ACC112 (cell line): ENCODE results near the gene HINT2.

ENCODE experiments used
- H2AFZ ChIP-seq: fragments of 200-600 bp; sonication (generic); one replicate; pipeline ENCODE4 v1.6.0; 2017; ENCODE audit warnings: antibody characterized with exemption, low read length; ENCODE audit not compliant: unreplicated experiment
- H3K27ac ChIP-seq: fragments of 200-600 bp; sonication (generic); 2 replicates; pipeline ENCODE4 v1.5.1; 2014; ENCODE audit warnings: low read depth, mild to moderate bottlenecking, antibody characterized with exemption, low read length, moderate library complexity
- H3K27me3 ChIP-seq: fragments of 200-600 bp; sonication (generic); 2 replicates; pipeline ENCODE4 v1.6.1; 2014; ENCODE audit warnings: mild to moderate bottlenecking, antibody characterized with exemption, low read length, moderate library complexity, mixed read lengths; ENCODE audit not compliant: insufficient read depth
- H3K36me3 ChIP-seq: fragments of 200-600 bp; sonication (generic); 2 replicates; pipeline ENCODE4 v1.6.1; 2016; ENCODE audit warnings: mild to moderate bottlenecking, antibody characterized with exemption, low read length, moderate library complexity, mixed read lengths; ENCODE audit not compliant: insufficient read depth
- H3K4me1 ChIP-seq: fragments of 200-600 bp; sonication (generic); one replicate; pipeline ENCODE4 v1.6.1; 2016; ENCODE audit warnings: low read length, mixed read lengths; ENCODE audit not compliant: insufficient read depth, unreplicated experiment, control insufficient read depth
- H3K4me3 ChIP-seq: fragments of 200-600 bp; sonication (generic); 2 replicates; pipeline ENCODE4 v1.5.1; 2014; ENCODE audit warnings: mild to moderate bottlenecking, low read depth, low read length
- H3K79me2 ChIP-seq: fragments of 200-600 bp; sonication (generic); one replicate; pipeline ENCODE4 v1.6.0; 2016; ENCODE audit warnings: low read length; ENCODE audit not compliant: control insufficient read depth, unreplicated experiment, insufficient read depth

Gene HINT2

GRCh38 chr9:35827486-35827885, 12.6 kb upstream of the HINT2 start:
- Histone ChIP-seq H3K4me3 (no peak overlapping the region; the same call in 1 of the 2 replicates), H3K27ac (no peak overlapping the region), H2AFZ (no peak overlapping the region), H3K27me3 (no peaks in the 10 kb centered on the region), H3K36me3 (no peaks in the 10 kb centered on the region), H3K79me2 (no peaks in the 10 kb centered on the region), H3K4me1 (peaks cover 14% of the 10 kb centered on the region)

DNA sequence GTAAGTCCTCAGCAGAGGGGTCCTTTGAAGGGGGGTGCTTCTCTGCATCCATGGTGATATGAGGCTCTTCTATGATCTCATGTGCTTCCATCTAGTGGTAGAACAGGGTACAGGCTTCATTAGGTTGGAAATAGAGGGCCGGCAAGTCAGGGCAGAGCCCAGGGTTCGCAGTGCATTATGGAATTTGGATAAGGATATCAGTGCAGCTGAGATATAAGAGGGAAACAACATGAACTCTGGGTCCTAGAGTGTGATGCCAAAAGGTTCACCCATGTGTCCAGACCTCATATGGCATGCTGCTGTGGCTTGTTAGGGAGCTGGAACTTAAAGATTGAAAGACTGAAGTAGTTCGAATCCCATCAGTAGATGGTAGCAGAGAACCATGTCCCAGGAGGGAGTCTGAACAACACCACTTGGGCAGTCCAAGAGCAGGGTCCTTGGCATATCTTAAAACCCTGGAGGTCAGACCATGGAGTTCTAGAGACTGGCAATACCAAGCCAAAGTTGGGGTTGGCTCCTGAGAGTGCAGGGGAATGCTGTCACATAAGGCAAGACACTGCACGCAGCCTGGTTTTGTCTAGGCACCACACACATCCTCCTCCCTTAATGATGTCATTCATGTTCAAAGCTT, 11.3 kb upstream of the HINT2 start:
- Histone ChIP-seq H3K27me3 (no peaks in the 10 kb centered on the region), H3K4me1 (peaks cover 14% of the 10 kb centered on the region), H3K27ac (no peak overlapping the region), H3K36me3 (no peaks in the 10 kb centered on the region), H3K79me2 (no peaks in the 10 kb centered on the region), H2AFZ (peak overlapping the region; percentile 58), H3K4me3 (no peak overlapping the region)

- Histone ChIP-seq H3K4me3 (no peak overlapping the region), H3K36me3 (no peaks in the 10 kb centered on the region), H3K27me3 (no peaks in the 10 kb centered on the region), H3K79me2 (no peaks in the 10 kb centered on the region), H2AFZ (no peak overlapping the region), H3K4me1 (peaks cover 8% of the 10 kb centered on the region), H3K27ac (no peak overlapping the region)
These were observed 8.1 kb upstream of the HINT2 start for GRCh38 chr9:35822926-35823325.

DNA sequence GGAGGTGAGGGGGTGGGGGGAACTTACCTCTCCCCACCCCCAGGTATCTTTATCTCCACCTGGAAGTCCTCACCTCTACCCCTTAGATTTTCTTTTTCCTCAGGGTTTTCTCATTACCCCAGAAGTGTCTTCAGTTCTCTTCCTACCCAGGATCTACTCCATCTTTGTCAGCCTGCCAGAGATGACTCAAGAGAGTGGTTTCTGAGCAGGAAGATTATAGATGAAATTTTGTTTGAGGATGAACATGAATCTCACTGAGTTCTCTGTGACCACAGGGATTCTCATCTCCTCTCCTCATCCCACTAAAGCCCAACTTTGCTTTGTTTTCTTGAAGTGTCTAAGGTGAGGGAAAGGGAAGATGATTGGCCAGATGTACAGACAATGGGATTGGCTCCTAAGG, 5.2 kb upstream of the HINT2 start:
- H3K27me3 ChIP-seq, result no peaks in the 10 kb centered on the region
- no peaks in the 10 kb centered on the region for H3K4me1 ChIP-seq
- H3K79me2 ChIP-seq, result no peaks in the 10 kb centered on the region
- no peak overlapping the region for H2AFZ ChIP-seq
- H3K27ac ChIP-seq, result no peak overlapping the region
- no peaks in the 10 kb centered on the region for H3K36me3 ChIP-seq
- H3K4me3 ChIP-seq, result no peak overlapping the region

DNA sequence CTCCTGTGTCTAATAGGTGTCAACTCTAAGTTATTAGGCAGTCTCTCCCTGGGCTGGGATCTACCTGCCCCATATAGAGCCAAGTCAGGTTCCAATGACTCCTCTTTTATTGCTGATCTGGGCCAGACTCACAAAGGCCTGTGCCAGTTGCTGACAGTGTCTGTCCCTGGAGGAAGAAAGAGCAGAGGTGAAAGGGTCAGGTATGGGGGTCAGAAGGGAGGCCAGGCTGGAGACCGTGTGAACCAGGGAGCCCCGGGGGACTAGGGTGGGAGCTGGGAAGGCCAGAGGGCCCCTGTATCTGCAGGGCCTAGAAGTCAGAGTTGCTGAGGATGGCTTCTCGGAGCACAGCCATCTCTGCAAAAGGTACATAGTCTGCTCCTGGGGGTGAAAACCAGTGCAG, 3.5 kb upstream of the HINT2 start:
- Histone ChIP-seq H3K27me3 (no peaks in the 10 kb centered on the region), H2AFZ (no peak overlapping the region), H3K4me1 (peaks cover 9% of the 10 kb centered on the region), H3K36me3 (no peaks in the 10 kb centered on the region), H3K79me2 (no peaks in the 10 kb centered on the region), H3K27ac (no peak overlapping the region), H3K4me3 (no peak overlapping the region)

- Histone ChIP-seq H3K4me1 (peaks cover 9% of the 10 kb centered on the region), H2AFZ (no peak overlapping the region), H3K27me3 (no peaks in the 10 kb centered on the region), H3K79me2 (no peaks in the 10 kb centered on the region), H3K36me3 (no peaks in the 10 kb centered on the region), H3K4me3 (no peak overlapping the region), H3K27ac (no peak overlapping the region)
These were observed 1.9 kb upstream of the HINT2 start for GRCh38 chr9:35816708-35817107.

DNA sequence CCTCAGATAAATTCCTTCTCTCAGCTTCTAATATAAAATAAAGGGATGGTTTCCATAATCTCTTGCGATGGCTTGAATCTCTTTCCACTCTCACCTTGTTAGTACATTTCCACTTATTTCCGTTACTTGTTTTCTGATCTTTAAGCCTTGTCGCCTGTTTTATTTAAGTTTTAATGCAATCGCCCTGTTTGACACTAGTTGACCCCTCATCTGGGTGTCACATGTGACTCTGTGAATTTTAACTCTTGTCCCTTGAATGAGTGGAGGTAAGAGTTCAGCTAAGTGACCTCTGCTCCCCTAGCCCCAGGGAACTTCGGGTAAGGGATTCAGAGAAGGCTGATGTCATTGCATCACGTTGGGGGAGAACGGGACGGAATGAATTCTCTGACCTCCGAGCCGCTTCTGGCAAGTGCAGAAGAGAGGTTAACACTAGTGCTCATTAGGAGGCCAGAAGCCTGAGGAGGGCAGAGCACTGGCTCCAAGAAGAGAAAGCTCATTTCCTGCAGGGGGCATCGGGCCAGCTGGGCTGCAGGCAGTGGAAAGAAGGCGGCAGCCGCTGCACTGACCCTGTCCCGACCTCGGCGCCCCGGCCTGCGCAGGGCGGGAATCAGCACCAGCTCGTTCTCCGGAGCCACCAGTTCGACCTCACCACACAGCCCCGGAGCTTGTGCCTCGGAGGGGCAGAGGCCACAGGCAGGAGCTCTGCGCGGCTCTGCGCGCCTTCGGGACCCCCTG, 569 bp downstream of the HINT2 start:
- peak overlapping the region; percentile 91 for H3K4me3 ChIP-seq
- no peaks in the 10 kb centered on the region for H3K79me2 ChIP-seq
- no peaks in the 10 kb centered on the region for H3K27me3 ChIP-seq
- no peaks in the 10 kb centered on the region for H3K36me3 ChIP-seq
- H3K27ac ChIP-seq, result peak overlapping the region; percentile 63
- peak overlapping the region; percentile 55 for H2AFZ ChIP-seq
- H3K4me1 ChIP-seq, result peaks cover 9% of the 10 kb centered on the region

- Histone ChIP-seq H3K36me3 (no peaks in the 10 kb centered on the region), H3K27me3 (no peaks in the 10 kb centered on the region), H3K27ac (peak overlapping the region; percentile 63), H2AFZ (no peak overlapping the region), H3K79me2 (no peaks in the 10 kb centered on the region), H3K4me1 (peaks cover 9% of the 10 kb centered on the region), H3K4me3 (peak overlapping the region; percentile 91)
These were observed 1.3 kb downstream of the HINT2 start for GRCh38 chr9:35813434-35814105.

GRCh38 chr9:35812025-35812602, 2.7 kb downstream of the HINT2 start, which contains the start of gene SPAG8:
Gene SPAG8 (minus strand): TSS chr9:35812262. CDS start chr9:35812147, 115 bp downstream.
- Histone ChIP-seq H3K27ac (peak within 1 kb of the TSS; percentile 24), H3K4me3 (peak within 1 kb of the TSS; percentile 80), H3K27me3 (no peaks in the 10 kb centered on the region), H2AFZ (peak within 1 kb of the TSS; percentile 64), H3K4me1 (peaks cover 9% of the 10 kb centered on the region), H3K36me3 (peaks cover 4% of the 10 kb centered on the region; the same call in 1 of the 2 replicates), H3K79me2 (no peaks in the 10 kb centered on the region)

GRCh38 chr9:35811381-35812024, 3.3 kb downstream of the HINT2 start:
- H3K36me3 ChIP-seq, result peaks cover 4% of the 10 kb centered on the region; the same call in 1 of the 2 replicates
- peak overlapping the region; percentile 80 for H3K4me3 ChIP-seq
- peak overlapping the region; percentile 24 for H3K27ac ChIP-seq
- H3K27me3 ChIP-seq, result no peaks in the 10 kb centered on the region
- peak overlapping the region; percentile 47 for H2AFZ ChIP-seq
- no peaks in the 10 kb centered on the region for H3K79me2 ChIP-seq
- peaks cover 9% of the 10 kb centered on the region for H3K4me1 ChIP-seq
